NCI-H345 (cell line): Measurements from ENCODE around the gene TMEM131.
A peak's percentile ranks its signal among the peaks of the same experiment; 100 is the strongest.
"Not testable (repeated sequence)": the region's sequence is repeated elsewhere in the genome, so short reads cannot be mapped to it uniquely, and the experiment has no call there.

Source experiments
- DNase-seq: peaks from one replicate; lab custom pipeline; 2025; lab: John Stamatoyannopoulos, UW

Gene TMEM131

GRCh38 chr2:97956753-97957152 is 39.0 kb downstream of the TMEM131 start:
- not testable (repeated sequence) for DNase-seq

- no peak for DNase-seq
Measured at GRCh38 chr2:97953853-97954252, 41.9 kb downstream of the TMEM131 start.

- no peak for DNase-seq
Measured at GRCh38 chr2:97952357-97952756, 43.4 kb downstream of the TMEM131 start.

DNA sequence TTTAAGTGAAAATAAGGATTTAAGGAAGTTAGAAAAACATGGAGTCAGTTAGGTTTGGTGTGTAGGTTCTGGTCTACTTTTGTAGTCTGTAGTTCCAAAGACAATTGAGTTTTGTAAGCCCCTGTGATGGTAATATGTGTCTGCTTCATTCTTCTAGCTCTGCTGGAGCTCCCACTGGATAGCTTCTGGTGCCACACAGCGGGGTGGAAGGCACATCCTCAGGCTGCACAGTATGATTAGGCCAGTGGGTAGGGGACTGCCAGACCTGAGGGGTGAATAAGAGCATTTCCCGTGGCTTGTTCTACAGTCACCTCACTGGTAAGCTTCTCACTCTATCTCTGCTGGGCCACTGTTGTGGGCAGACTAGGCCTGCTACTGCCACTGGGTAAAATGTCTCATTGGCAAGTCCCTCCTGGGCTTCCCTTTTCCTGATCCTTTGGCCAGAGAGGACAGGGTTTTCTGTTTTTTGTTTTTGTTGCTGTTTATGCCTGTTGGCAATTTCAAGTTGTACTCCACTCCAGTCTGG is 44.5 kb downstream of the TMEM131 start:
- DNase-seq, result no peak

GRCh38 chr2:97950329-97951154 is 45.2 kb downstream of the TMEM131 start:
- DNase-seq, result no peak

DNA sequence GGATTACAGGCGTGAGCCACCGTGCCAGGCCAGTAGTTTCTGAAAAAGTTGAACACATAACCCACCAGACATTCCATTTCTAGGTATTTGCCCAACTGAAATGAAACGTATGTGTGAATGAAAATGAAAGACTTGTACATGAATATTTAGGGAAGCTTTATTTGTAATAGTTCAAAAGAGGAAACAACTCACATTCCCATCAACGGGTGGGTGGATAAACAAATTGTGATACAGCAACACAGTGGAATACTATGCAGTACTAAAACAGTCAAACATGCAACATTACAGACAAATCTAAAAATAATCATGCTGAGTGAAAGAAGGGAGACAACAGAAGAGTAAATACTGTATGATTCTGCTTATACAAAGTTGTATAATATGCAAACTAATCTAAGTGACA is 46.8 kb downstream of the TMEM131 start:
- no peak for DNase-seq

GRCh38 chr2:97945791-97946190 is 50.0 kb downstream of the TMEM131 start:
- DNase-seq, result no peak

DNA sequence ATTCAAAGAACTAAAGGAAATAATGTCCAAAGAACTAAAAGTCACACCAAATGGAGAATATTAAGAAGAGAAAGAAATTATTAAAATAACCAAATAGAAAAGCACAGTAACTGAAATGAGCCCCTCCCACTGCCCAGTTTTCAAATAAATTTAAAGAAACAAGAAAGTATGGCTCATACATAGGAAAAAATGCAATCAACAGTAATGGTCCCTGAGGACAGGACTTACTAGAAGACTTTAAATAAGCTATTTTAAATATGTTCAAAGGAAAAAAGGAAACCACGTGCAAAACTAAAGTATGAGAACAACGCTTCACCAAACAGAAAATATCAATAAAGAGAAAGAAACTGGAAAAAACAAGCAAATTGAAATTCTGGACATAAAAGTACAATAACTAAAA is 58.9 kb downstream of the TMEM131 start:
- DNase-seq, result no peak

DNA sequence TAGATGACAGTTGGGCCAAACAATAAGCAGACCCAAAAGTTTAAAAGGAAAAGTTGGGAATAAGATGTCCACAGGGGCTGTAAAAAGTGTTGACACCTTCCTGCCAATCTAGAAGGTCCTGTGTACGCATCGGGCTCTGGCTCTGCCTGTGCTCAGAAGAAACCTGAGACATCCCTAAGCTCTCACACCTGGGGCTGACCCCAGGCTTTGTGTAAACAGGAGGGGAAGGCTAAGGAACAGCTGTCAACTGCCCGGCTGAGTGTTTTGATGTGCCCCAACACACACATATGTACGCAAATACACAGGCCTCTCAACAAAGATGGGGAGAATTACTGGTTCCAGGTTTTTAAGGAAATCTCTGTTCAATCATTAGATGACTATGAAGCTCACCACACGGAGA is 59.5 kb downstream of the TMEM131 start:
- DNase-seq, result peak; percentile 68

DNA sequence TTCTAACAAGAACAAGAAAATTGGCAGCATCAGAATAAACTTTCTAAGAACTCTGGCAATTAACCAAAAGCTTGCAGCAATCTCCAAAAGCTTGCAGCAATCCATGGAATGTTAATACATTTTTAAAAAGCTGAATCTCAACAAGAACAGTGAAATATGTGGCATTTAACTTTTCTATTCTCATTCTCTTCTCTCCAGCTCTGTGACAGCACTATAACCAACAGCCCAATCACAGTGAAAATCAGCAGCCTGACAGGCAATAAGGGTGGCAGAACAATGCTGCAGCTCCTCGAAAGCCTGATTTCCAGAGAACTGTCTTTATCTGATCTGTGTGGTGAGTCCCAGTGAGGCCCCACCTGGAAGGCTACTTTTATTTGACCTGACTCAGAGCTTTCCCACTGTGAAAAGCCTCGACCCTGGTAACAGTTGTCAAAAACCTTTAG is 60.0 kb downstream of the TMEM131 start:
- peak; percentile 44 for DNase-seq

GRCh38 chr2:97932975-97933662 is 62.6 kb downstream of the TMEM131 start:
- DNase-seq, result no peak

DNA sequence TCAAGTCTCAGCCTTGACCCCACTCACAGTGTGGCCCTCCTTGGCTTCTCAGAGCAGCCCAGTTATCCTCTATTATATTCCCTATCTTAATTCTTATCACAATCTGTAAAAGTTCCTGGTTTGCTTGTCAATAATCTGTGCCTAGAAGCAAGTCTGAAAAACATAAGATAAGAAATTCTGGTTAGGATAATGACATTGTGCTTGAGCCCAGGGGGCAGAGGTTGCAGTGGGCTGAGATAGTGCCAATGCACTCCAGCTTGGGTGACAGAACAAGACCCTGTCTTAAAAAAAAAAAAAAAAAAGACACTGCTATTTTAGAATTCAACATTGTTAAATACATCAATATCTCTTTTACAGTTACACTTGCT is 63.9 kb downstream of the TMEM131 start:
- no peak for DNase-seq

DNA sequence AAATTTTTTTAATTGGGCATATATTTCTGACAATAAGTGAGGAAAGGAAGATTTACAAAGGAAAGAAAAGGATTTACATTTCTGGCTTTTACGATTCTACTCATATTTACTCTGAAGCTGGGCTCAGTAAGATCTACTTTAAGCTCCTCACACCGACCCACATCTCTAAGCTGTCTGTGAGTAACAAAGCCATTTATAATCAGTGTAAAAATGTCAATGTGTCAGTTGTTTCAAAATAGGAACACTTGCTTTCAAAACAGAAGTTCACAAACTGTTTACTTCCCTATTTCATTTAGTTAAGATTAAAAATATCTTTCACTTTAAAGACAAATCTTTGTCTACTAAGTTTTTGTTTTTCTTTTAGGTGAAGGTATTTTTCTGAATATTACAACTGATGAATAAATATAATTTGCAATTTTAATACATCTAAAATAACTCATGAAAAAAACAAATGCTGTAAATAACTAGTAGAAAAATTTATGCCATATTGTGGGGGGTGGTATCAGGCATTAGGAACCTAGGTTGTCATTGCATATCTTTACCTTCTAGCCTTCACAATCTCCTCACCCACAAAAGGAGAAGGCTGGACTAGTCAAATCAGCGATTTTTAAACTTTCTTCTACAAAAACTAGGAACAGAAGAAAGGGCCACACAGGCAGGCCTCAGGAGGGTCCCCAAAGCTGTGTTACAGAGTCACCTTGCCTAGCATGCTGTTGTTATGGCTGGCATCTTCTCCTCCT is 64.5 kb downstream of the TMEM131 start:
- DNase-seq, result no peak

DNA sequence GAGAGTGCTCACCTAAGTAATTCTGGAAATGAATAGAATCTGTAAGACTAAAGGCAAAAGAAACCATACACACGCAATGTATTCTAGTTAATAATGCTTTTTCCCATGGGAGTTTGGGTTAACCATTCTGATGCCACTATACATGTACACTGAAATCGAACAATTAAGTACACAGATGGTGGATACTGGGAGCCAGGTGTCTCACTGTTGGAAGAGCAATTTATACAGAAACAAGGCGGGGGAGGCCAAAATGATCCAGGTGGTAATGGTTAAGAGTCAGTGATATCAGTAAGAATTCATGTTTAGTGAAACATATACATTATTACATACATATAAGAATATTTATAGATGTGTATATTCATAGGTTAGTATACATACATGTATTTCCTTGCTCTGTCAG is 67.2 kb downstream of the TMEM131 start:
- no peak for DNase-seq

GRCh38 chr2:97926946-97927345 is 68.8 kb downstream of the TMEM131 start:
- DNase-seq, result no peak

DNA sequence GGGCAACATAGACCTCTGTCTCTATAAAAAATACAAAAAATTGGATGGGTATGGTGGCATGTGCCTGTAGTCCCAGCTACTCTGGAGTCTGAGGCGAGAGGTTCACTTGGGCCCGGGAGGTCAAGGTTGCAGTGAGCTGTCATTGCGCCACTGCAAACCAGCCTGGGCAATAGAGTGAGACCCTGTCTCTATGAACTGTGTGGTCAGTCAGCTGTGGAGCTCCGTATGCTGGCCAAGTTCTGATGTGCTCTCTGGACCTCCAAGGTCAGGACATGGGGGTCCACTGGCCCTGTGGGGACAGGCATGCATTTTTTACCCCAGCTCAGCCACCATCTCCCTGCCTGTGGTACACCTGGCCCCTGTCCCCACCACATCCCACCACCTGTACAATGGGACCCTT is 71.6 kb downstream of the TMEM131 start:
- DNase-seq, result no peak

- DNase-seq, result no peak
Measured at GRCh38 chr2:97919858-97920257, 75.9 kb downstream of the TMEM131 start.

DNA sequence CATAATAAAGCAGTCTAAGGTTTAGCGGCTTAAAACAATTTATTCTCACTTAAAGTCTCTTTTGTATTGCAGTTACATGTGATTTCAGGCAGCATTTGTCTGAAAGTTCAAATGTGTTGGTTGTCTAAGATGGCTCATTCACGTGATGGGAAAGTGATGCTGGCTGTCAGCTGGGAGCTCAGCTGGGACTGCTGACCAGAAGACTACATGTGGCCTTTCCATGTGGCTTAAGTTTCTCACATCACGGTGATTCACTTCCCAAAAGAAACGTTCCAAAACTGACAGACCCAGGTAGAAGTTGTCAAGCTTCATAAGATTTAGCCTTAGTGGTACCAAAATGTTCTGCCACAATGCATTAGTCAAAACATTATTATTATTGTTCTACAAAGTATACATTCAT is 76.9 kb downstream of the TMEM131 start:
- no peak for DNase-seq

GRCh38 chr2:97917668-97918067 is 78.1 kb downstream of the TMEM131 start:
- not testable (repeated sequence) for DNase-seq

DNA sequence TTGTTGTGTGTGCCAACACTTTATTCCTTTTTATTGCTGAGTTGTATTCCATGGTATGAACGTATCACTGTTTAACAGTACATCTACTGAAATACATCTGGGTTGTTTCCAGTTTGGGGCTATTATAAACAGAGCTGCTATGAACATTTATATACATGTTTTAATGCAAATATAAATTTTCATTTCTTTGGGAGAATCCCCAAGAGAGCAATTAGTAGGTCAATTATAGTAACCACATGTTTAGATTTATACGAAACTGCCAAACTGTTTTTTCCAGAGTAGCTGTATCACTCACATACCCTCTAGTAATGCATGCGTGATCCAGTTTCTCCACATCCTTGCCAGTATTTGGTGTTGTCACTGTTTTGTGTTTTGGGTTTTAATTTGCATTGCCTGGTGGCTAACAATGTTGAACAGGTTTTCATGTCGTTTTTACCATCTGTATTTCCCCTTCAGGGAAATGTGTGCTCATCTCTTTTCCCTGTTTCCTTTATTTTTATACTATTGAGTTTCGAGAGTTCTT is 81.0 kb downstream of the TMEM131 start:
- no peak for DNase-seq

DNA sequence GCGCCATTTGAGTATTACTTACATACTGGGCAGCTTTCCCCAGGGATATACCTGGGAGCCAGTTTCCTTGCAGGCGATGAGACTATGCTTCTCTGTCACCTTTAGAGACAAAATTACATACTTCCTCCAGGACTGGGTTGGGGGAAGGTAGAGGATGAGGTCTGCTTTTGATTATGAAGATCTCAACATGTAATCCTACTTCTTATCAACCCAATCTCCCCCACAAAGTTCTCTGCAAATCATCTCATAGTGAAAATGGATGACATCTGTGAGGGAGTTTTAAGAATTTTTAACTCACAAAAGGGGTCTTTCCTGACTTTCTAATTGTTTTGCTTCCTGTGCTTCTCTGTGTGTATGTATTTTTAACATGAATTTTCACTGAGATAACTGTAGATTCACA is 81.9 kb downstream of the TMEM131 start:
- DNase-seq, result no peak

- DNase-seq, result no peak
Measured at GRCh38 chr2:97911922-97912575, 83.7 kb downstream of the TMEM131 start.
